VCaP (cell line): ENCODE measurements around the gene LRRC37B.
A peak's percentile ranks its signal among the peaks of the same experiment; 100 is the strongest.
"Not testable (repeated sequence)": the region's sequence is repeated elsewhere in the genome, so short reads cannot be mapped to it uniquely, and the experiment has no call there.

ENCODE experiments used
- H3K27ac ChIP-seq: fragments of 450-650 bp; 2 replicates; pipeline ENCODE4 v1.5.1; 2017
- TF ChIP-seq, protein P1 (sequence below): fragments of 450-650 bp; conservative IDR thresholded peaks from 2 replicates; pipeline ENCODE4 v1.5.1; 2017; ENCODE audit warnings: mild to moderate bottlenecking, moderate library complexity

Gene LRRC37B

GRCh38 chr17:32083550-32083979 lies 76.4 kb downstream of the LRRC37B start:
- H3K27ac ChIP-seq = peak overlapping the region; percentile 63; the same call in 1 of the 2 replicates

- H3K27ac ChIP-seq = peak overlapping the region; percentile 63; the same call in 1 of the 2 replicates
Measured at GRCh38 chr17:32084003-32084941, 77.1 kb downstream of the LRRC37B start.

GRCh38 chr17:32084942-32085829 lies 78.0 kb downstream of the LRRC37B start:
- not testable (repeated sequence) for H3K27ac ChIP-seq

GRCh38 chr17:32086833-32087232 lies 79.7 kb downstream of the LRRC37B start:
- not testable (repeated sequence) for H3K27ac ChIP-seq

- H3K27ac ChIP-seq = not testable (repeated sequence)
Measured at GRCh38 chr17:32092062-32092461, 84.9 kb downstream of the LRRC37B start.

DNA sequence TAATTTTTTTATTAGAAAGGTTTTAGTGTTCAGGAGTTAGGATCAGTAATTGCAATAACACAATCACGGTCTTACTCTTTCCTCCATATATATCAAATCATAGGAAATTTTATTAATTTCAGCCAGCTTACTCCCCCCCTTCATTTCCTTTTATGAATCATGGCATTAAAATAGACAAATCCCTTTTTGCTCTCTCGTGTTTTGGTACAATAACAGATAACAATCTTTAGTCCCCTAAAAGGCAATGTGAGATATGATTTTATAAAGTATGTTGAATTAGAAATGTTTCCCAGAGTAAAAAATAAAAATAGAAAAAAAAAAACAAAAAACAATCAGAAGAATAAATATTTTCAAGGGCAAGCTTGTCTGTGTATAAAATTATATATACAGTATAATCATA lies 92.5 kb downstream of the LRRC37B start:
- TF ChIP-seq, protein P1, sequence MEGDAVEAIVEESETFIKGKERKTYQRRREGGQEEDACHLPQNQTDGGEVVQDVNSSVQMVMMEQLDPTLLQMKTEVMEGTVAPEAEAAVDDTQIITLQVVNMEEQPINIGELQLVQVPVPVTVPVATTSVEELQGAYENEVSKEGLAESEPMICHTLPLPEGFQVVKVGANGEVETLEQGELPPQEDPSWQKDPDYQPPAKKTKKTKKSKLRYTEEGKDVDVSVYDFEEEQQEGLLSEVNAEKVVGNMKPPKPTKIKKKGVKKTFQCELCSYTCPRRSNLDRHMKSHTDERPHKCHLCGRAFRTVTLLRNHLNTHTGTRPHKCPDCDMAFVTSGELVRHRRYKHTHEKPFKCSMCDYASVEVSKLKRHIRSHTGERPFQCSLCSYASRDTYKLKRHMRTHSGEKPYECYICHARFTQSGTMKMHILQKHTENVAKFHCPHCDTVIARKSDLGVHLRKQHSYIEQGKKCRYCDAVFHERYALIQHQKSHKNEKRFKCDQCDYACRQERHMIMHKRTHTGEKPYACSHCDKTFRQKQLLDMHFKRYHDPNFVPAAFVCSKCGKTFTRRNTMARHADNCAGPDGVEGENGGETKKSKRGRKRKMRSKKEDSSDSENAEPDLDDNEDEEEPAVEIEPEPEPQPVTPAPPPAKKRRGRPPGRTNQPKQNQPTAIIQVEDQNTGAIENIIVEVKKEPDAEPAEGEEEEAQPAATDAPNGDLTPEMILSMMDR = no peak
- H3K27ac ChIP-seq = no peak overlapping the region

- peak overlapping the region; percentile 76 for H3K27ac ChIP-seq
Measured at GRCh38 chr17:32100323-32100722, 93.1 kb downstream of the LRRC37B start.

- TF ChIP-seq, protein P1 = no peak
- H3K27ac ChIP-seq = peak overlapping the region; percentile 76
Measured at GRCh38 chr17:32100971-32101631, 93.9 kb downstream of the LRRC37B start.

- peak overlapping the region; percentile 76 for H3K27ac ChIP-seq
- TF ChIP-seq, protein P1 = no peak
Measured at GRCh38 chr17:32102172-32102571, 95.0 kb downstream of the LRRC37B start.

DNA sequence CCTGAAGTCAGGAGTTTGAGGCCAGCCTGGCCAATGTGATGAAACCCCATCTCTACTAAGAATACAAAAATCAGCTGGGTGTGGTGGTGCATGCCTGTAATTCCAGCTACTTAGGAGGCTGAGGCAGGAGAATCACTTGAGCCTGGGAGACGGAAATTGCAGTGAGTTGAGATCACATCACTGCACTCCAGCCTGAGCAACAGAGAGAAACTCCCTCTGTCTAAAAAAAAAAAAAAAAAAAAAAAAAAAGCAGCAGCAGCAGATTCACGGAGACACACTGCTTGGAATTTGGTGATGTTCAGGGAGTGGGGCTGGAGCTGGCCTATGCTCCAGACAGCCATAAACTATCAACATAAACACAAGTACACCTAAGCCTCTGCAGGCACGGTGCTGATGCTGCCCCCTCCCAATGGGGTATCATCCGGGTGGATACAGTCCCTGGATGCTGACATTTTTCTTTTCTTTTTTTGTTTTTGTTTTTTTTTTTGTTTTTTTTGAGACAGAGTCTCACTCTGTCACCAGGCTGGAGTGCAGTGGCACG lies 95.5 kb downstream of the LRRC37B start:
- peak overlapping the region; percentile 76; the same call in 1 of the 2 replicates for H3K27ac ChIP-seq
- TF ChIP-seq, protein P1 = no peak
